Epithelial cell of proximal tubule (primary cell): ENCODE data around the gene DPT. TPM values are rescaled to one million over a fixed set of nuclear protein-coding genes. Genes with fewer than 3 reads are reported as not detected.

ENCODE experiments used
- DNase-seq: peaks from one replicate; pipeline ENCODE4 v3.0.0-alpha.2; 2011; ENCODE audit warnings: low read depth
- H3K4me3 ChIP-seq: 2 replicates; pipeline ENCODE4 v1.5.1; 2011; ENCODE audit warnings: low read depth, mild to moderate bottlenecking, low read length
- CTCF ChIP-seq: conservative IDR thresholded peaks from 2 replicates; pipeline ENCODE4 v1.5.1; 2012; ENCODE audit warnings: low read depth, mild to moderate bottlenecking, low read length
- total RNA-seq: library from RNA; depleted of rRNA; stranded (reverse); fragments of >200 nt; gene quantifications from 2 replicates; pipeline ENCODE4 v1.2.3, GENCODE V29; 2015

Gene DPT
- total RNA-seq, 1 donor from 2014 or later: not detected

- TF ChIP-seq CTCF: no peak
Observed at GRCh38 chr1:168700575-168701268, 28.3 kb downstream of the DPT start.

GRCh38 chr1:168698453-168698852 lies 30.6 kb downstream of the DPT start:
- H3K4me3 ChIP-seq: no peak overlapping the region
- DNase-seq: no peak
- no peak for TF ChIP-seq CTCF

More at GRCh38 chr1:168700575-168701268, 28.3 kb downstream of the DPT start:
- H3K4me3 ChIP-seq: no peak overlapping the region
- no peak for DNase-seq

GRCh38 chr1:168697356-168698126 lies 31.5 kb downstream of the DPT start:
- H3K4me3 ChIP-seq: no peak overlapping the region
- no peak for TF ChIP-seq CTCF
- no peak for DNase-seq

- no peak for DNase-seq
- no peak overlapping the region for H3K4me3 ChIP-seq
- TF ChIP-seq CTCF: no peak
Observed at GRCh38 chr1:168696125-168696760, 32.8 kb downstream of the DPT start.

- DNase-seq: no peak
Observed at GRCh38 chr1:168693872-168694238, 35.2 kb downstream of the DPT start.

More at GRCh38 chr1:168693872-168694238, 35.2 kb downstream of the DPT start:
- H3K4me3 ChIP-seq: no peak overlapping the region
- TF ChIP-seq CTCF: no peak
